HFFc6 (cell line): Measurements from ENCODE around the gene EFEMP1. TPM values are rescaled to one million over a fixed set of nuclear protein-coding genes. Genes with fewer than 3 reads are reported as not detected.

Experiments used
- DNase-seq: peaks from one replicate; pipeline ENCODE4 v3.0.0-alpha.2; 2018
- H3K27ac Mint-ChIP-seq: 2 replicates; pipeline ENCODE4 v1.8.0; 2020; ENCODE audit warnings: mild to moderate bottlenecking, mixed read lengths
- H3K27me3 Mint-ChIP-seq: 2 replicates; pipeline ENCODE4 v1.8.0; 2021; ENCODE audit warnings: mild to moderate bottlenecking, moderate library complexity, mixed read lengths; ENCODE audit not compliant: insufficient read depth
- H3K36me3 Mint-ChIP-seq: 2 replicates; pipeline ENCODE4 v1.8.0; 2021; ENCODE audit warnings: low read depth, mixed read lengths
- H3K4me1 Mint-ChIP-seq: 2 replicates; pipeline ENCODE4 v1.8.0; 2020; ENCODE audit warnings: low read depth, mixed read lengths
- H3K4me3 Mint-ChIP-seq: 2 replicates; pipeline ENCODE4 v1.8.0; 2020; ENCODE audit warnings: mild to moderate bottlenecking, moderate library complexity, mixed read lengths
- H3K9me3 Mint-ChIP-seq: 2 replicates; pipeline ENCODE4 v1.8.0; 2020; ENCODE audit warnings: mild to moderate bottlenecking, mixed read lengths
- CTCF ChIP-seq: fragments of 200-600 bp; sonication (generic); IDR thresholded peaks from 2 replicates; pipeline ENCODE4 v1.5.0; 2021; ENCODE audit warnings: antibody characterized with exemption, mild to moderate bottlenecking
- total RNA-seq, 6 experiments: library from RNA; stranded (reverse); fragmentation: NEBNext Ultra II Directional; extraction: Animal tissue kit (Norgen Biotek cat#: 25700); gene quantifications; 2 replicates in 1 of 6; 3 replicates in 5 of 6; pipeline ENCODE4 v1.2.3, GENCODE V29; 2021

Gene EFEMP1
- total RNA-seq, 6 experiments from 2014 or later = 42.1 to 63.5 (median 51.9) TPM

DNA sequence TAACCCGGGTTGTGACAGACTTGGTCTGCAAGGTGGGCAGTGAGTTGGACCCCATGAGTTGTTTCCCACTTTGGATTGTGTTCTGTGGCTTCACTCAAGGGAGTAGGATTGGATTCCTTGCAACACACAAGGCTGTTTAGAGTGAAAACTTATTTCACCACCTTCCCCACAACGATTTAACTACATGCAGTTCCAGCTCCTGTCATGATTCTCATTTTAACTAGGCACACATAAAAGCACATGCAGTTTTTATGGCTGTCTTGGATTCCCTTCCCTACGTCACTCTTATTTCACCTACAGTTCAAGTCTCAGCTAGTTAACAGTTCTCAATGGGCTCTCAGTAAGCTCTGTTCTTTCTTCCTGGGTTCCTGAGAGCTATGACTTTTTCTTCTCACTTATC lies 15.9 kb downstream of the EFEMP1 start:
- Mint-ChIP-seq H3K4me1 (peaks cover 9% of the 10 kb centered on the region; the same call in 1 of the 2 replicates), H3K27me3 (no peaks in the 10 kb centered on the region; the same call in 1 of the 2 replicates), H3K4me3 (no peak overlapping the region), H3K27ac (no peak overlapping the region), H3K36me3 (peaks cover 19% of the 10 kb centered on the region), H3K9me3 (peaks cover 6% of the 10 kb centered on the region)
- no peak for TF ChIP-seq CTCF
- no peak for DNase-seq

GRCh38 chr2:55906993-55907392 lies 16.6 kb downstream of the EFEMP1 start:
- H3K4me3 Mint-ChIP-seq = no peak overlapping the region; the same call in 1 of the 2 replicates
- no peak for DNase-seq
- H3K27ac Mint-ChIP-seq = no peak overlapping the region
- peaks cover 6% of the 10 kb centered on the region for H3K9me3 Mint-ChIP-seq
- peaks cover 19% of the 10 kb centered on the region for H3K36me3 Mint-ChIP-seq
- H3K4me1 Mint-ChIP-seq = peaks cover 9% of the 10 kb centered on the region
- H3K27me3 Mint-ChIP-seq = no peaks in the 10 kb centered on the region; the same call in 1 of the 2 replicates
- no peak for TF ChIP-seq CTCF

DNA sequence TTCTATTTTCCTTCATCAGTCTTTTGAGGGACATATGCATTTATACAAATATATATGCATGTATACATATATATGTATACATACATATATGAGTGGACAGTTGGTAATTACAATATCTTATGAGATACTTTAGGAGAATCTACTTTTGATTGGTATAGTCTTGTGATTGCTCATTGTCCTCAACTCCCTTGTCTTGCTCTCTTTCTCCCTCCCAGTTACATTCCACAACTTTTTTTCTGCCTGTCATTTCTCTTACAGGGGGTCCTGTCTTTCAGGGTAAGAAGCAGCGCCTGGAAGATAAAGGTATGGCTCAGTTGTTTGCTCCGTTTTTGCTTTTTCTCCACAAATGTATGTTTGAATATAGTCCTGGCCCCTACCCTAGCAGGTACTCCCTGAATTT lies 19.9 kb downstream of the EFEMP1 start:
- H3K9me3 Mint-ChIP-seq = peaks cover 6% of the 10 kb centered on the region
- H3K36me3 Mint-ChIP-seq = peaks cover 19% of the 10 kb centered on the region
- H3K4me1 Mint-ChIP-seq = peaks cover 36% of the 10 kb centered on the region
- TF ChIP-seq CTCF = no peak
- H3K27ac Mint-ChIP-seq = no peak overlapping the region
- H3K4me3 Mint-ChIP-seq = no peak overlapping the region
- H3K27me3 Mint-ChIP-seq = no peaks in the 10 kb centered on the region
- no peak for DNase-seq

DNA sequence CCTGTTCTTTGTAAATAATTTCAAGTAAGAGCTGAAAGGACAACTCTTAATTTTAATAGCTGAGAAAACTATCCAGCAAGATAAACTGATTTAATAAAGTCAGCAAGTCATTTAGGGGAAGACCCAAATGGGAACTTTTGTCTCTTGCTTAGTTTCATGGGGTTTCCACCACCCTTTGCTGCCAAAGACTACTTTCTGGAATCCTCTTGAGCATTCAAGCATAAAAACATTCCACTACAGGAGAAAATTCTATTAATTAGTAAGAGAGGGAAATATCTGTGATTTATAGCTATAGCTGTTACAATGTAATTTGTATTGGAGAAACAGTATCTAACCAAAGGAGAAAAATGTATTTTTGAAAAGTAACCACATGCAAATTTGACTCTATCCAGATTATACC lies 20.6 kb downstream of the EFEMP1 start:
- no peaks in the 10 kb centered on the region for H3K27me3 Mint-ChIP-seq
- peaks cover 36% of the 10 kb centered on the region for H3K4me1 Mint-ChIP-seq
- no peak for TF ChIP-seq CTCF
- H3K36me3 Mint-ChIP-seq = peaks cover 19% of the 10 kb centered on the region
- DNase-seq = no peak
- H3K27ac Mint-ChIP-seq = no peak overlapping the region
- no peak overlapping the region for H3K4me3 Mint-ChIP-seq
- H3K9me3 Mint-ChIP-seq = peaks cover 6% of the 10 kb centered on the region

DNA sequence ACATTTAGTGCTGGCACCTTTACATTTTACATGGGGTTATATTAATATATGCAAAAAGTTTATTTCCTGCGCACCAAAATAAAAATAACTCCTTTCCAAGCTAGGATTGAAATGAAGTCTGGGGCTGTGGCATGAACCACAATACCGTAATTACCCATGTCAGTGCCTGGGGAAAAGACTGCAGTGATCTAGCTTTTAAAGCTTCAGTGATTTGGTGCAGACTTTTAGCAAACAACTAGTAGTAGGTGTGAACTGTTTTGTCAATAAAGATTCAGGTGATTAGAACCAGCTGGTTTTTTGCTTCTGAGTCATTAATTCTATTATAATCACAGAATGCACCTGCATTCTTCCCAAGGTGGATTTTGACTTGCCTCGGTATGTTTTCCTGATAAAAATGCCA lies 21.2 kb downstream of the EFEMP1 start:
- no peak for TF ChIP-seq CTCF
- peaks cover 6% of the 10 kb centered on the region for H3K9me3 Mint-ChIP-seq
- H3K4me1 Mint-ChIP-seq = peaks cover 36% of the 10 kb centered on the region
- peaks cover 19% of the 10 kb centered on the region for H3K36me3 Mint-ChIP-seq
- H3K27ac Mint-ChIP-seq = no peak overlapping the region
- no peaks in the 10 kb centered on the region for H3K27me3 Mint-ChIP-seq
- H3K4me3 Mint-ChIP-seq = no peak overlapping the region
- DNase-seq = no peak

- DNase-seq = no peak
- Mint-ChIP-seq H3K9me3 (peaks cover 6% of the 10 kb centered on the region), H3K4me1 (peaks cover 34% of the 10 kb centered on the region), H3K27ac (no peak overlapping the region), H3K27me3 (no peaks in the 10 kb centered on the region), H3K4me3 (no peak overlapping the region), H3K36me3 (peaks cover 19% of the 10 kb centered on the region)
- TF ChIP-seq CTCF = no peak
Observed at GRCh38 chr2:55901941-55902340, 21.6 kb downstream of the EFEMP1 start.
